Keratinocyte (primary cell): ENCODE results near the gene AFAP1L2.

ENCODE experiments used
- EZH2 ChIP-seq: IDR thresholded peaks from one replicate; pipeline ENCODE4 v1.6.1; 2012; ENCODE audit warnings: inconsistent platforms, mild to moderate bottlenecking, low read length, moderate library complexity
- TF ChIP-seq, protein P1 (sequence below), 3 experiments: IDR thresholded peaks in 1 of 3; conservative IDR thresholded peaks in 1 of 3; optimal IDR thresholded peaks in 1 of 3; 2 replicates in 2 of 3; 3 replicates in 1 of 3; pipeline versions ENCODE3 to v1.5.1; 2011; ENCODE audit warnings: low read length in 3 of 3, mild to moderate bottlenecking in 3 of 3, moderate library complexity in 2 of 3, control low read depth in 1 of 3, inconsistent platforms in 1 of 3; ENCODE audit not compliant: insufficient read depth in 2 of 3; ENCODE audit errors: extremely low read depth in 1 of 3

- TF ChIP-seq, protein P1, sequence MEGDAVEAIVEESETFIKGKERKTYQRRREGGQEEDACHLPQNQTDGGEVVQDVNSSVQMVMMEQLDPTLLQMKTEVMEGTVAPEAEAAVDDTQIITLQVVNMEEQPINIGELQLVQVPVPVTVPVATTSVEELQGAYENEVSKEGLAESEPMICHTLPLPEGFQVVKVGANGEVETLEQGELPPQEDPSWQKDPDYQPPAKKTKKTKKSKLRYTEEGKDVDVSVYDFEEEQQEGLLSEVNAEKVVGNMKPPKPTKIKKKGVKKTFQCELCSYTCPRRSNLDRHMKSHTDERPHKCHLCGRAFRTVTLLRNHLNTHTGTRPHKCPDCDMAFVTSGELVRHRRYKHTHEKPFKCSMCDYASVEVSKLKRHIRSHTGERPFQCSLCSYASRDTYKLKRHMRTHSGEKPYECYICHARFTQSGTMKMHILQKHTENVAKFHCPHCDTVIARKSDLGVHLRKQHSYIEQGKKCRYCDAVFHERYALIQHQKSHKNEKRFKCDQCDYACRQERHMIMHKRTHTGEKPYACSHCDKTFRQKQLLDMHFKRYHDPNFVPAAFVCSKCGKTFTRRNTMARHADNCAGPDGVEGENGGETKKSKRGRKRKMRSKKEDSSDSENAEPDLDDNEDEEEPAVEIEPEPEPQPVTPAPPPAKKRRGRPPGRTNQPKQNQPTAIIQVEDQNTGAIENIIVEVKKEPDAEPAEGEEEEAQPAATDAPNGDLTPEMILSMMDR (optimal IDR thresholded peaks at IDR 0.05 in 1 of 3, IDR thresholded peaks at IDR 0.05 in 1 of 3, conservative IDR thresholded peaks at IDR 0.05 in 1 of 3; ENCODE audit: extremely low read depth in 1 of 3, insufficient read depth in 2 of 3, low read length in 3 of 3): no peak
- no peak for TF ChIP-seq EZH2
Measured at GRCh38 chr10:114326795-114327194, 77.5 kb downstream of the AFAP1L2 start.
